Measurements from ENCODE around the gene RLN3. TPM values are rescaled to one million over a fixed set of nuclear protein-coding genes. Genes with fewer than 3 reads are reported as not detected.

The RLN3 gene
- total RNA-seq, 4 donors from 2014 or later = not detected

GRCh38 chr19:14078411-14078810 lies 50.5 kb downstream of the RLN3 start:
- DNase-seq (ENCODE audit: extremely low spot score) = no peak
- Histone ChIP-seq H3K4me1 (peaks cover 30 to 56% (median 48%) of the 10 kb centered on the region in 4 donors), H3K27me3 (no peaks in the 10 kb centered on the region), H3K9me3 (no peaks in the 10 kb centered on the region), H3K4me3 (no peak overlapping the region), H3K36me3 (no peaks in the 10 kb centered on the region), H3K27ac (replicated peaks in 1 of 4) (no peak overlapping the region)
- WGBS = 71% methylated on average over 2 of the region's 2 CpGs
- TF ChIP-seq CTCF (IDR thresholded peaks at IDR 0.05) (no peak), POLR2AphosphoS5 (IDR thresholded peaks at IDR 0.05) (no peak), EP300 (IDR thresholded peaks at IDR 0.05) (no peak), POLR2A (IDR thresholded peaks at IDR 0.05; ENCODE audit: low read depth) (no peak)
- intact Hi-C loops (cut with DNase I) = loop anchor here (10.0 kb wide), 1 partner anchor 294 kb away; no protein-coding TSS in a partner anchor

Other genes with a start within 250 kb of the RLN3 start
- gene ZSWIM4, start 232.7 kb upstream of the RLN3 start, total RNA-seq = 10 to 100 TPM in 1 of 4 donors, 1 to 10 TPM in 3; 5.3 to 11.6 (median 7.8) TPM
- gene NANOS3, start 151.0 kb upstream of the RLN3 start, total RNA-seq = not detected
- 1 to 10 TPM in 1 of 4 donors, under 1 TPM in 3; 0.42 to 1.1 (median 0.78) TPM for gene BRME1, start 122.0 kb upstream of the RLN3 start, total RNA-seq
- 10 to 100 TPM; 22.9 to 42.8 (median 33.6) TPM for gene CC2D1A, start 121.9 kb upstream of the RLN3 start, total RNA-seq
- under 1 TPM in 2 of 4 donors, not detected in 2; 0.66 to 0.69 TPM for gene PODNL1, start 89.7 kb upstream of the RLN3 start, total RNA-seq
- 10 to 100 TPM in 3 of 4 donors, 1 to 10 TPM in 1; 9.8 to 23.9 (median 13.4) TPM for gene DCAF15, start 75.6 kb upstream of the RLN3 start, total RNA-seq
- gene RFX1, start 21.8 kb upstream of the RLN3 start, total RNA-seq = 1 to 10 TPM; 2.9 to 8.9 (median 4.5) TPM
- gene IL27RA, start 3.6 kb downstream of the RLN3 start, total RNA-seq = 1 to 10 TPM; 3.0 to 5.5 (median 4.5) TPM
- gene PALM3, start 33.9 kb downstream of the RLN3 start, total RNA-seq = under 1 TPM in 2 of 4 donors, not detected in 2; 0.32 to 0.42 TPM
- 10 to 100 TPM in 1 of 4 donors, 1 to 10 TPM in 3; 1.5 to 11.1 (median 7.6) TPM for gene MISP3, start 44.6 kb downstream of the RLN3 start, total RNA-seq
- not detected for gene C19orf67, start 57.6 kb downstream of the RLN3 start, total RNA-seq
- 10 to 100 TPM; 24.1 to 75.6 (median 48.8) TPM for gene SAMD1, start 62.6 kb downstream of the RLN3 start, total RNA-seq
- gene PRKACA, start 89.6 kb downstream of the RLN3 start, total RNA-seq = 100 to 1,000 TPM in 2 of 4 donors, 10 to 100 TPM in 2; 76.0 to 125 (median 93.3) TPM
- 1 to 10 TPM in 1 of 4 donors, under 1 TPM in 2, not detected in 1; 0.63 to 1.3 (median 0.65) TPM for gene ASF1B, start 108.4 kb downstream of the RLN3 start, total RNA-seq
- 10 to 100 TPM; 20.8 to 55.1 (median 32.6) TPM for gene ADGRL1, start 178.0 kb downstream of the RLN3 start, total RNA-seq

Measured in esophagus muscularis mucosa (tissue), 4 donors.